ENCODE results near the gene MKNK2. TPM values are rescaled to one million over a fixed set of nuclear protein-coding genes. Genes with fewer than 3 reads are reported as not detected.

Gene MKNK2
- total and polyA plus RNA-seq, 2 donors (not counting 3 experiments of a cell fraction or from before 2014, with no cell fraction given) = 65.1 to 86.1 TPM

- intact Hi-C loops (cut with micrococcal nuclease) = no loop called here
- dilution Hi-C loops (cut with MboI; ENCODE audit: extremely low pct_ligation_motif_present, low sequenced_read_pairs) = no loop called here
Measured at GRCh38 chr19:2070436-2070827, 19.4 kb upstream of the MKNK2 start.

More at GRCh38 chr19:2070436-2070827, 19.4 kb upstream of the MKNK2 start:
- Histone ChIP-seq H2AFZ (ENCODE audit: low read depth, low read length) (no peak overlapping the region), H4K20me1 (replicated peaks; ENCODE audit: control insufficient read depth, extremely low read depth, insufficient read depth, low read length) (no peaks in the 10 kb centered on the region), H3K27ac (ENCODE audit: insufficient read depth, low read depth, low read length) (no peak overlapping the region), H3K9ac (replicated peaks; ENCODE audit: extremely low read depth, insufficient read depth, low read length) (no peak overlapping the region), H3K4me1 (ENCODE audit: control insufficient read depth, extremely low read depth, insufficient read depth, low read length) (no peaks in the 10 kb centered on the region), H3K4me3 (replicated peaks in 1 of 3; ENCODE audit: insufficient read depth in 1 of 3, low read depth in 1 of 3, low read length in 3 of 3) (no peak overlapping the region), H3K4me2 (ENCODE audit: insufficient read depth, low read length) (no peak overlapping the region), H3K27me3 (ENCODE audit: control insufficient read depth in 2 of 2, insufficient read depth in 2 of 2, low read length in 2 of 2) (no peaks in the 10 kb centered on the region), H3K9me3 (replicated peaks; ENCODE audit: control insufficient read depth, insufficient read depth, low read length) (no peaks in the 10 kb centered on the region), H3K9me1 (replicated peaks; ENCODE audit: control insufficient read depth, extremely low read depth, insufficient read depth, low read length) (no peaks in the 10 kb centered on the region), H3K36me3 (ENCODE audit: control insufficient read depth in 2 of 2, extremely low read depth in 1 of 2, insufficient read depth in 2 of 2, low read length in 2 of 2) (peaks cover 0 to 21% of the 10 kb centered on the region in 2 experiments), H3K79me2 (ENCODE audit: control insufficient read depth, insufficient read depth, low read length) (no peaks in the 10 kb centered on the region)
- FAIRE-seq = no peak
- POLR2A ChIA-PET = interaction anchor here (0.7 kb wide), 1 partner anchor 718 kb away, joined by 3 read pairs; no protein-coding TSS in a partner anchor
- CTCF ChIA-PET = interaction anchor here (0.6 to 3.9 kb wide), 28 partner anchors 9 to 173 kb away, joined by 3 to 75 read pairs (median 4); partner anchors contain the start of gene BTBD2
- no peak for DNase-seq (ENCODE audit: low read depth, low spot score)
- TF ChIP-seq POLR2AphosphoS5 (IDR thresholded peaks at IDR 0.05; ENCODE audit: insufficient read depth, low read depth, low read length) = no peak
- no peak for TF ChIP-seq FOS (IDR thresholded peaks at IDR 0.05; ENCODE audit: borderline replicate concordance, insufficient read depth, low read length)
- TF ChIP-seq POLR2A (IDR thresholded peaks at IDR 0.05; ENCODE audit: low read depth, low read length) = no peak
- no peak for TF ChIP-seq EZH2 (IDR thresholded peaks at IDR 0.05; ENCODE audit: borderline replicate concordance, low read depth, low read length, severe bottlenecking)
- TF ChIP-seq MYC (IDR thresholded peaks at IDR 0.05; ENCODE audit: low read depth, low read length) = no peak
- TF ChIP-seq JUN (IDR thresholded peaks at IDR 0.05; ENCODE audit: borderline replicate concordance, insufficient read depth, insufficient read length, low read depth) = no peak
- no peak for TF ChIP-seq CTCF (IDR thresholded peaks at IDR 0.05; ENCODE audit: extremely low read depth in 1 of 2, insufficient read depth in 1 of 2, low read depth in 1 of 2, low read length in 2 of 2)
- TF ChIP-seq MAX (IDR thresholded peaks at IDR 0.05; ENCODE audit: insufficient read depth, insufficient read length) = no peak
- TF ChIP-seq GATA2 (IDR thresholded peaks at IDR 0.05; ENCODE audit: insufficient read depth, insufficient read length, low read depth, low read length) = no peak
- no TSS peak for BruUV-seq (replicated peaks)

Measured in endothelial cell of umbilical vein (primary cell).